HepG2 (cell line): ENCODE results near the gene VPS54. TPM values are rescaled to one million over a fixed set of nuclear protein-coding genes. Genes with fewer than 3 reads are reported as not detected.
"Not testable (repeated sequence)": the region's sequence is repeated elsewhere in the genome, so short reads cannot be mapped to it uniquely, and the experiment has no call there.

Experiments
- ARID5B ChIP-seq: IDR thresholded peaks from 2 replicates; pipeline ENCODE4 v1.4.0; 2020; ENCODE audit warnings: mild to moderate bottlenecking, missing genetic modification reagents
- FOSL2 ChIP-seq: sonication (generic); formaldehyde crosslinking; IDR thresholded peaks from 2 replicates; pipeline ENCODE4 v1.4.0; 2020; ENCODE audit warnings: missing genetic modification reagents
- FOXA3 ChIP-seq: IDR thresholded peaks from 2 replicates; pipeline ENCODE4 v1.6.1; 2016; ENCODE audit warnings: missing genetic modification reagents, missing compliant biosample characterization
- FOXJ3 ChIP-seq: sonication (generic); formaldehyde crosslinking; IDR thresholded peaks from 2 replicates; pipeline ENCODE4 v1.4.0; 2020; ENCODE audit warnings: missing genetic modification reagents, mild to moderate bottlenecking, borderline replicate concordance
- FOXP1 ChIP-seq, 2 experiments: fragments of 450-650 bp in 1 of 2; IDR thresholded peaks; 2 replicates each; pipeline ENCODE4 v1.6.1; 2017 to 2018; ENCODE audit warnings: antibody characterized with exemption in 1 of 2
- GATAD2A ChIP-seq: IDR thresholded peaks from 2 replicates; pipeline ENCODE4 v1.6.1; 2016
- MAX ChIP-seq: IDR thresholded peaks from 2 replicates; pipeline ENCODE4 v1.6.1; 2012; ENCODE audit warnings: inconsistent platforms
- MED1 ChIP-seq: sonication (generic); formaldehyde crosslinking; IDR thresholded peaks from 2 replicates; pipeline ENCODE4 v1.4.0; 2020; ENCODE audit warnings: missing genetic modification reagents
- NR2C2 ChIP-seq: sonication (generic); formaldehyde crosslinking; IDR thresholded peaks from 2 replicates; pipeline ENCODE4 v1.4.0; 2020; ENCODE audit warnings: missing genetic modification reagents, mild to moderate bottlenecking, moderate library complexity, borderline replicate concordance
- NR2F1 ChIP-seq, 2 experiments: fragments of 450-650 bp in 1 of 2; formaldehyde crosslinking in 1 of 2; IDR thresholded peaks; 2 replicates each; pipeline versions ENCODE4 v1.5.0 to v1.6.1; 2016 to 2020; ENCODE audit warnings: mild to moderate bottlenecking in 1 of 2, missing compliant biosample characterization in 1 of 2, missing genetic modification reagents in 1 of 2, moderate library complexity in 1 of 2
- NR2F6 ChIP-seq, 2 experiments: IDR thresholded peaks; 2 replicates each; pipeline ENCODE4 v1.6.1; 2016; ENCODE audit warnings: antibody characterized with exemption in 1 of 2, mild to moderate bottlenecking in 1 of 2
- RARA ChIP-seq: IDR thresholded peaks from 2 replicates; pipeline ENCODE4 v1.6.1; 2016; ENCODE audit warnings: missing genetic modification reagents, missing compliant biosample characterization
- SETDB1 ChIP-seq: sonication (generic); formaldehyde crosslinking; IDR thresholded peaks from 2 replicates; pipeline ENCODE4 v1.5.1; 2020; ENCODE audit warnings: missing genetic modification reagents, mild to moderate bottlenecking, borderline replicate concordance
- SOX13 ChIP-seq, 3 experiments: fragments of 450-650 bp in 1 of 3; sonication (generic) in 1 of 3; formaldehyde crosslinking in 1 of 3; IDR thresholded peaks in 2 of 3; conservative IDR thresholded peaks in 1 of 3; 2 replicates each; pipeline versions ENCODE4 v1.5.0 to v1.6.1; 2016 to 2020; ENCODE audit warnings: antibody characterized with exemption in 1 of 3, mild to moderate bottlenecking in 1 of 3, missing compliant biosample characterization in 1 of 3, missing genetic modification reagents in 1 of 3, moderate library complexity in 1 of 3
- SOX6 ChIP-seq, 2 experiments: fragments of 450-650 bp in 1 of 2; sonication (generic) in 1 of 2; formaldehyde crosslinking in 1 of 2; IDR thresholded peaks; 2 replicates each; pipeline versions ENCODE4 v1.4.0 to v1.6.1; 2017 to 2020; ENCODE audit warnings: antibody characterized with exemption in 1 of 2, mild to moderate bottlenecking in 1 of 2, missing genetic modification reagents in 1 of 2
- ZBTB38 ChIP-seq: sonication (generic); formaldehyde crosslinking; IDR thresholded peaks from 2 replicates; pipeline ENCODE4 v1.5.1; 2020; ENCODE audit warnings: mild to moderate bottlenecking, missing genetic modification reagents
- ZBTB7B ChIP-seq: sonication (generic); formaldehyde crosslinking; IDR thresholded peaks from 2 replicates; pipeline ENCODE4 v1.4.0; 2020; ENCODE audit warnings: missing genetic modification reagents
- ZMYM4 ChIP-seq: sonication (generic); formaldehyde crosslinking; IDR thresholded peaks from 2 replicates; pipeline ENCODE4 v1.8.1; 2023; ENCODE audit warnings: mild to moderate bottlenecking, missing genetic modification reagents
- ZNF264 ChIP-seq: sonication (generic); formaldehyde crosslinking; IDR thresholded peaks from 2 replicates; pipeline ENCODE4 v1.4.0; 2020; ENCODE audit warnings: missing genetic modification reagents
- ZNF574 ChIP-seq: sonication (generic); formaldehyde crosslinking; IDR thresholded peaks from 2 replicates; pipeline ENCODE4 v1.4.0; 2020; ENCODE audit warnings: missing genetic modification reagents
- polyA plus RNA-seq, 8 experiments: library from polyadenylated mRNA; depleted of rRNA in 3 of 8; stranded (reverse) in 7 of 8; unstranded in 1 of 8; fragments of >200 nt; fragmentation: Illumina TruSeq in 4 of 8; extraction: Trizol in 4 of 8; gene quantifications; 2 replicates each; pipeline versions ENCODE4 v1.2.1 to v1.2.3, GENCODE V29; 2011 to 2016; ENCODE audit warnings: low read depth in 4 of 8, missing spikeins in 1 of 8, mixed read lengths in 1 of 8; ENCODE audit not compliant: insufficient read depth in 1 of 8
- total RNA-seq, 5 experiments: library from RNA; depleted of rRNA; stranded (reverse); fragments of >200 nt; fragmentation: Illumina TruSeq; extraction: Trizol; gene quantifications; 2 replicates each; pipeline ENCODE4 v1.2.3, GENCODE V29; 2016; ENCODE audit warnings: low read depth in 1 of 5

Gene VPS54
- total and polyA plus RNA-seq, 2 of the 13 experiments (the other 11 are each of a cell fraction or from before 2014, with no cell fraction given), result 64.7 to 77.5 TPM

GRCh38 chr2:63988842-63989436 is 30.3 kb downstream of the VPS54 start (continued):
- TF ChIP-seq NR2F1 (CRISPR knock-in tag; IDR thresholded peaks at IDR 0.05) (peak; percentile 42 to 55; a peak in 1 of 4 replicates), ZNF574 (CRISPR knock-in tag) (0 out of 2 replicates have a peak, but pooled peaks have one; percentile 27), FOXP1 (CRISPR knock-in tag; IDR thresholded peaks at IDR 0.05) (peak; percentile 33; the same call in 1 of the 2 replicates), MED1 (CRISPR knock-in tag) (peak; percentile 89), SOX13 (CRISPR knock-in tag; conservative IDR thresholded peaks at IDR 0.05 in 1 of 2, IDR thresholded peaks at IDR 0.05 in 1 of 2) (peak in 1 of 2 experiments; percentile 44; a peak in 1 of 4 replicates), ZNF264 (CRISPR knock-in tag) (0 out of 2 replicates have a peak, but pooled peaks have one; percentile 25), FOXA3 (CRISPR knock-in tag) (peak; percentile 18; the same call in 1 of the 2 replicates), ZBTB38 (CRISPR knock-in tag) (peak; percentile 77), RARA (CRISPR knock-in tag) (peak; percentile 60; the same call in 1 of the 2 replicates), SETDB1 (CRISPR knock-in tag) (0 out of 2 replicates have a peak, but pooled peaks have one; percentile 40), SOX6 (CRISPR knock-in tag; IDR thresholded peaks at IDR 0.05) (peak; percentile 31; the same call in 1 of the 2 replicates), ZBTB7B (CRISPR knock-in tag) (peak; percentile 17; the same call in 1 of the 2 replicates), ARID5B (CRISPR knock-in tag) (peak; percentile 69), FOSL2 (peak; percentile 50; the same call in 1 of the 2 replicates), NR2C2 (CRISPR knock-in tag) (0 out of 2 replicates have a peak, but pooled peaks have one; percentile 8), GATAD2A (CRISPR knock-in tag) (0 out of 2 replicates have a peak, but pooled peaks have one; percentile 30), ZMYM4 (peak; percentile 54; the same call in 1 of the 2 replicates), NR2F6 (IDR thresholded peaks at IDR 0.05) (peak; percentile 56), NR2F6 (CRISPR knock-in tag; IDR thresholded peaks at IDR 0.05) (peak; percentile 73), MAX (peak; percentile 41; the same call in 1 of the 2 replicates), FOXJ3 (CRISPR knock-in tag) (peak; percentile 66; the same call in 1 of the 2 replicates)
- not testable (repeated sequence) for TF ChIP-seq FOXP1, SOX13, SOX6 (IDR thresholded peaks at IDR 0.05)
